Mesendoderm (in vitro differentiated cells): ENCODE data around the gene COBL.

Source experiments
- DNase-seq: peaks from one replicate; pipeline ENCODE4 v3.0.0; 2013
- H2AK5ac ChIP-seq: 2 replicates; pipeline ENCODE4 v1.6.1; 2013; ENCODE audit warnings: low read length, inconsistent platforms
- H2BK120ac ChIP-seq: 2 replicates; pipeline ENCODE4 v1.6.1; 2013; ENCODE audit warnings: low read depth, mild to moderate bottlenecking, low read length, moderate library complexity, mixed read lengths
- H2BK15ac ChIP-seq: replicated peaks from 2 replicates; pipeline ENCODE4 v1.6.1; 2013; ENCODE audit warnings: low read depth, mild to moderate bottlenecking, moderate library complexity
- H2BK5ac ChIP-seq: 2 replicates; pipeline ENCODE4 v1.6.1; 2013; ENCODE audit warnings: low read length, inconsistent platforms
- H3K18ac ChIP-seq: 2 replicates; pipeline ENCODE4 v1.6.1; 2013; ENCODE audit warnings: mild to moderate bottlenecking, low read length, mixed read lengths
- H3K23ac ChIP-seq: one replicate; pipeline ENCODE4 v1.6.1; 2013; ENCODE audit warnings: low read length
- H3K27ac ChIP-seq: 2 replicates; pipeline ENCODE4 v1.5.1; 2013; ENCODE audit warnings: low read depth, mild to moderate bottlenecking, inconsistent platforms, low read length, moderate library complexity
- H3K27me3 ChIP-seq: 2 replicates; pipeline ENCODE4 v1.6.1; 2013; ENCODE audit warnings: low read length, control low read depth, mild to moderate bottlenecking, inconsistent platforms; ENCODE audit not compliant: insufficient read depth, poor library complexity
- H3K36me3 ChIP-seq: 2 replicates; pipeline ENCODE4 v1.6.1; 2013; ENCODE audit warnings: low read length, inconsistent platforms; ENCODE audit not compliant: control insufficient read depth, insufficient read depth
- H3K4ac ChIP-seq: one replicate; pipeline ENCODE4 v1.6.1; 2013; ENCODE audit warnings: low read depth, mild to moderate bottlenecking, low read length, moderate library complexity
- H3K4me1 ChIP-seq: 2 replicates; pipeline ENCODE4 v1.6.1; 2013; ENCODE audit warnings: low read depth, low read length, inconsistent platforms; ENCODE audit not compliant: control insufficient read depth
- H3K4me2 ChIP-seq: 2 replicates; pipeline ENCODE4 v1.6.1; 2013; ENCODE audit warnings: low read length
- H3K4me3 ChIP-seq: 2 replicates; pipeline ENCODE4 v1.5.1; 2013; ENCODE audit warnings: mild to moderate bottlenecking, low read length
- H3K56ac ChIP-seq: one replicate; pipeline ENCODE4 v1.6.1; 2013; ENCODE audit warnings: low read length
- H3K79me1 ChIP-seq: 2 replicates; pipeline ENCODE4 v1.6.1; 2013; ENCODE audit warnings: low read length, inconsistent platforms
- H3K79me2 ChIP-seq: 2 replicates; pipeline ENCODE4 v1.6.1; 2013; ENCODE audit warnings: mild to moderate bottlenecking, low read length; ENCODE audit not compliant: control insufficient read depth, insufficient read depth
- H3K9ac ChIP-seq: 2 replicates; pipeline ENCODE4 v1.6.1; 2013; ENCODE audit warnings: low read length, inconsistent platforms
- H4K5ac ChIP-seq: one replicate; pipeline ENCODE4 v1.6.1; 2013; ENCODE audit warnings: low read length
- H4K8ac ChIP-seq: one replicate; pipeline ENCODE4 v1.6.1; 2013; ENCODE audit warnings: low read depth, mild to moderate bottlenecking, control low read depth, low read length, moderate library complexity
- WGBS: extraction: QIAGEN DNeasy Blood & Tissue Kit; methylation state at CpG from one replicate; pipeline ENCODE4 v1.1.7; 2013; ENCODE audit warnings: low lambda C conversion rate, missing lambda C conversion rate; ENCODE audit not compliant: insufficient coverage; ENCODE audit errors: extremely low coverage; 5-methylcytosine and 5-hydroxymethylcytosine counted together

Gene COBL

DNA sequence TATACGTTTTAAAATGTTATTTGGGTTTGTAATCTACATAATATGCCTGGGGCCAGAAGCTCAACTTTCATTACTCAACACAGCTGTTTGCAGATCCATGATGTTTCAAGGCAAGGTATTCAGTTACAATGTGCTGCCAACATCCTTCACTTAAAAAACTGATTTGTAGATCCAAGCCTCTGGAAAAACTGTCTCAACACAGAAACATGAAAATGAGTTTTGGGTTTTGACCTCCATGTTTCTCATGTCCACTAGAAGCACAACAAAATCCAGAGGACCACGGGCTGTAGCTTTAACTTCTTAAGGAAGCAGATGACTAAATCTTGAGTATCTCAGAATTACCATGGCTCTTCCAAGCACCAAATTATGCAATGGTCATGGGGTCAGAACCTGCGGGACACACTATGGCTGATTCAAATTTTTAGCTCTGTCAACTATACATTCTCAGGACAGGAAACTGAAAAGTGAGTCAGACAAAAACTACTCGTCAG lies 286.9 kb downstream of the COBL start:
- DNase-seq, result no peak
- no peak overlapping the region for H3K9ac ChIP-seq
- no peaks in the 10 kb centered on the region for H3K27me3 ChIP-seq
- H2BK5ac ChIP-seq, result no peak overlapping the region
- H2BK120ac ChIP-seq, result no peak overlapping the region
- H4K5ac ChIP-seq, result no peak overlapping the region
- no peak overlapping the region for H3K27ac ChIP-seq
- no peaks in the 10 kb centered on the region for H3K36me3 ChIP-seq
- H3K4me2 ChIP-seq, result no peak overlapping the region
- H3K18ac ChIP-seq, result no peak overlapping the region
- H3K79me1 ChIP-seq, result no peaks in the 10 kb centered on the region
- no peak overlapping the region for H2AK5ac ChIP-seq
- no peak overlapping the region for H3K4ac ChIP-seq
- no peak overlapping the region for H2BK15ac ChIP-seq
- no peak overlapping the region for H4K8ac ChIP-seq
- no peak overlapping the region for H3K56ac ChIP-seq
- no peak overlapping the region for H3K4me3 ChIP-seq
- no peaks in the 10 kb centered on the region for H3K4me1 ChIP-seq
- no peaks in the 10 kb centered on the region for H3K79me2 ChIP-seq
- no CpG with 5 or more reads among the region's 4 CpGs for WGBS
- no peak overlapping the region for H3K23ac ChIP-seq

DNA sequence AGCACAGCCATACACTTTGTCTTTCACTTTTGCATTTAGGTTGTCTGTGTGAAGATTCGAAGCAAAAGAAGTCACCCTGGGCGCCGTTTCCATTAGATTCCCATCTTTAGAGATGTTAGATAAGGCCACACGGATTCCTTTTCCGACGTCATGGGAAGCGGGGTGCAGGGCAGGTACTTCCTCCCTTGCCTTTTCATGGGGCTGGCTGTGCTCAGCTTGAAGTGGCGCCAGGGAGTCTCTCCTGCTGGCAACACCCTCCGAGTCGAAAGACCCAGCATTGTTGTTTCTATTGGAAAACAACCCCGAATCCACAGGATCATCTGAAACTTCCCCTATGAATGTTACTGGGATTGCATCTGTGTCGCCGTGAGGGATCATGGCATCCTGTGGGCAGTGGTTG lies 287.5 kb downstream of the COBL start:
- Histone ChIP-seq H3K4me3 (no peak overlapping the region), H3K79me1 (no peaks in the 10 kb centered on the region), H2BK120ac (no peak overlapping the region), H3K36me3 (no peaks in the 10 kb centered on the region), H2AK5ac (no peak overlapping the region), H3K23ac (no peak overlapping the region), H3K56ac (no peak overlapping the region), H2BK5ac (no peak overlapping the region), H3K4me2 (no peak overlapping the region), H3K4ac (no peak overlapping the region), H3K9ac (no peak overlapping the region), H3K27me3 (no peaks in the 10 kb centered on the region), H3K79me2 (no peaks in the 10 kb centered on the region), H3K18ac (no peak overlapping the region), H3K27ac (no peak overlapping the region), H4K8ac (no peak overlapping the region), H4K5ac (no peak overlapping the region), H3K4me1 (no peaks in the 10 kb centered on the region), H2BK15ac (no peak overlapping the region)
- WGBS, result no CpG with 5 or more reads among the region's 13 CpGs
- DNase-seq, result no peak

DNA sequence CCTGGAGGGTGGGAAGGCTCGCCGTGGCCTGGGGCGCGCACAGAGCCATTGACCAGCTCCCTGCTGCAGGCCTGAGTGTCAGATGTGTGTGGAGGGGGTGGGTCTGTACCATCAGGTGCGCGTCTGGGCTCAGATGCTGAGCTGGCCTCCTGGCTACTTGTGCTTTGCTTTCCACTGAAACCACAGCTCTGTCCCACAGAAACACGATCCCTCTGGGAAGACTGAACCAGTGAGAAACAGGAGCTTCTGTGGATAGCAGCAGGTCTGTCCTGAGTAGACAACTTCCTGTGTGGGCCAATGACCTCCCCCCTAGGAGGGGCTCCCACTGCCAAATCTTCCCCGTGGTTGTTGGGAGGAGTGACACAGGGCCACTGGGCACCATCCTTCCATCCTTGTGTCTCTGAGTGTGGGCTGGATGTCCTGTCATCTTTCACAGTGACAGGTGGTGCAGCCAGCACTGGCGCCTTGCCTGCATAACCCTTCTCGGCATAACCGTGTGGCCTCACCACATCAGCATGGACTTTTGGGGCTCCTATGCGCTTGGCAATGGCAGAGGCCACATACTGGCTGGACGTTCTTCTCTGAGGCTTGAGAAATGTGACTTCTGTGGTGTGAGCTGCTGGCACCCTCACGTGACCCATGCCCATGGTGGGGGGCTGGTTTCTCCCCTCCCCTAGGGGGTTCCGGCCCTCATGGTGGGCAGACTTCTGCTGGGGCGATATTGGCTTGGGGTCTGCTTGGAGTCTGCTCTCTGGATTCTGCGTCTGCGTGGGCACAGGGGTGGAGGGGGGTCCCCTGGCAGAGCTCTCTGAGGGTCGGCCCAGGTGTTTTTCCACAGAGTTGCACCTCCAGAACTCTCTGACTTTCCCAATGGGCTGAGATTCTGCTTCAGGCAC lies 288.4 kb downstream of the COBL start:
- Histone ChIP-seq H3K4me3 (no peak overlapping the region), H3K9ac (no peak overlapping the region), H2BK120ac (no peak overlapping the region), H3K4ac (no peak overlapping the region), H3K4me2 (no peak overlapping the region), H3K23ac (no peak overlapping the region), H3K79me2 (no peaks in the 10 kb centered on the region), H2AK5ac (no peak overlapping the region), H3K36me3 (no peaks in the 10 kb centered on the region), H3K56ac (no peak overlapping the region), H3K18ac (no peak overlapping the region), H4K8ac (no peak overlapping the region), H3K4me1 (no peaks in the 10 kb centered on the region), H3K79me1 (no peaks in the 10 kb centered on the region), H2BK15ac (no peak overlapping the region), H3K27ac (no peak overlapping the region), H2BK5ac (no peak overlapping the region), H3K27me3 (no peaks in the 10 kb centered on the region), H4K5ac (no peak overlapping the region)
- DNase-seq, result no peak
- WGBS, result no CpG with 5 or more reads among the region's 19 CpGs

GRCh38 chr7:51027106-51027934 lies 289.3 kb downstream of the COBL start:
- Histone ChIP-seq H3K79me1 (no peaks in the 10 kb centered on the region), H2BK5ac (no peak overlapping the region), H3K18ac (no peak overlapping the region), H3K79me2 (no peaks in the 10 kb centered on the region), H2BK120ac (no peak overlapping the region), H3K27ac (no peak overlapping the region), H4K8ac (no peak overlapping the region), H3K4me2 (no peak overlapping the region), H4K5ac (no peak overlapping the region), H3K4ac (no peak overlapping the region), H3K36me3 (no peaks in the 10 kb centered on the region), H3K4me3 (no peak overlapping the region), H3K4me1 (no peaks in the 10 kb centered on the region), H2AK5ac (no peak overlapping the region), H3K9ac (no peak overlapping the region), H3K27me3 (no peaks in the 10 kb centered on the region), H3K23ac (no peak overlapping the region), H3K56ac (no peak overlapping the region), H2BK15ac (no peak overlapping the region)
- DNase-seq, result no peak
- no CpG with 5 or more reads among the region's 10 CpGs for WGBS

- H3K56ac ChIP-seq, result no peak overlapping the region
- H4K8ac ChIP-seq, result no peak overlapping the region
- H2BK15ac ChIP-seq, result no peak overlapping the region
- H3K27ac ChIP-seq, result no peak overlapping the region
- no peak overlapping the region for H2BK5ac ChIP-seq
- H3K79me2 ChIP-seq, result no peaks in the 10 kb centered on the region
- H3K36me3 ChIP-seq, result no peaks in the 10 kb centered on the region
- H2BK120ac ChIP-seq, result no peak overlapping the region
- no peak overlapping the region for H4K5ac ChIP-seq
- DNase-seq, result no peak
- no peak overlapping the region for H3K23ac ChIP-seq
- no peaks in the 10 kb centered on the region for H3K27me3 ChIP-seq
- no peak overlapping the region for H3K4ac ChIP-seq
- no peak overlapping the region for H3K9ac ChIP-seq
- no CpG with 5 or more reads among the region's 12 CpGs for WGBS
- no peaks in the 10 kb centered on the region for H3K4me1 ChIP-seq
- no peak overlapping the region for H3K4me3 ChIP-seq
- H3K18ac ChIP-seq, result no peak overlapping the region
- H3K79me1 ChIP-seq, result no peaks in the 10 kb centered on the region
- H3K4me2 ChIP-seq, result no peak overlapping the region
- H2AK5ac ChIP-seq, result no peak overlapping the region
Observed at GRCh38 chr7:51026341-51026740, 290.3 kb downstream of the COBL start.
